Non-pigmented ciliary epithelial cell (primary cell): Measurements from ENCODE around the gene ARRDC5.
"Not testable (repeated sequence)": the region's sequence is repeated elsewhere in the genome, so short reads cannot be mapped to it uniquely, and the experiment has no call there.

ENCODE experiments used
- DNase-seq: peaks from one replicate; pipeline ENCODE4 v3.0.0-alpha.2; 2010; ENCODE audit warnings: low read depth

Gene ARRDC5

GRCh38 chr19:4868286-4868834 is 34.3 kb downstream of the ARRDC5 start:
- no peak for DNase-seq

GRCh38 chr19:4867534-4868285 is 35.0 kb downstream of the ARRDC5 start, which contains the start of gene PLIN3:
TSS of gene PLIN3 (minus strand) at chr19:4867667. CDS start at chr19:4861394, 6,273 bp downstream.
- DNase-seq: peak; percentile 73

- DNase-seq: no peak
Observed at GRCh38 chr19:4866595-4867424, 35.9 kb downstream of the ARRDC5 start.

GRCh38 chr19:4861147-4861546 is 41.5 kb downstream of the ARRDC5 start:
- no peak for DNase-seq

- DNase-seq: no peak
Observed at GRCh38 chr19:4859697-4860096, 43.0 kb downstream of the ARRDC5 start.

GRCh38 chr19:4856468-4856867 is 46.2 kb downstream of the ARRDC5 start:
- not testable (repeated sequence) for DNase-seq

GRCh38 chr19:4853506-4853905 is 49.2 kb downstream of the ARRDC5 start:
- DNase-seq: not testable (repeated sequence)

GRCh38 chr19:4852484-4852883 is 50.2 kb downstream of the ARRDC5 start:
- no peak for DNase-seq

- DNase-seq: no peak
Observed at GRCh38 chr19:4851551-4852290, 51.0 kb downstream of the ARRDC5 start.

GRCh38 chr19:4849019-4849418 is 53.7 kb downstream of the ARRDC5 start:
- DNase-seq: no peak

- DNase-seq: no peak
Observed at GRCh38 chr19:4847190-4847973, 55.3 kb downstream of the ARRDC5 start.

- peak; percentile 23 for DNase-seq
Observed at GRCh38 chr19:4845975-4846374, 56.7 kb downstream of the ARRDC5 start.

GRCh38 chr19:4844348-4845179 is 58.1 kb downstream of the ARRDC5 start:
- no peak for DNase-seq

GRCh38 chr19:4843647-4843965 is 59.1 kb downstream of the ARRDC5 start:
- DNase-seq: no peak
